OCI-LY1 (cell line): Measurements from ENCODE around the gene SPACA6.

Experiments
- CTCF ChIP-seq: fragments of 200-600 bp; sonication (generic), shearing (Covaris generic); IDR thresholded peaks from 2 replicates; pipeline ENCODE4 v1.5.1; 2017; ENCODE audit warnings: mild to moderate bottlenecking, antibody characterized with exemption, low read length, moderate library complexity, mixed read lengths
- EZH2 ChIP-seq: fragments of 200-600 bp; sonication (generic), shearing (Covaris generic); IDR thresholded peaks from 2 replicates; pipeline ENCODE4 v1.8.0; 2017; ENCODE audit warnings: borderline replicate concordance, mixed run types, mild to moderate bottlenecking, antibody characterized with exemption, low read length, moderate library complexity, mixed read lengths

GRCh38 chr19:51660975-51661600 is 32.0 kb upstream of the SPACA6 start:
- TF ChIP-seq CTCF (peak; percentile 50), EZH2 (no peak)
